AG04450 (cell line): ENCODE results near the gene TSHZ1. TPM values are rescaled to one million over a fixed set of nuclear protein-coding genes. Genes with fewer than 3 reads are reported as not detected.

Experiments used
- CTCF ChIA-PET: fragments of 300-600, 350-600 bp; formaldehyde crosslinking; extraction: SDS; loops from one replicate; lab custom pipeline; 2022; ENCODE audit warnings: antibody characterized with exemption, inconsistent platforms; lab: Charles Lee
- POLR2A ChIA-PET: fragments of 350-600 bp; formaldehyde crosslinking; extraction: SDS; loops from one replicate; lab custom pipeline; 2021; ENCODE audit warnings: antibody characterized with exemption, inconsistent platforms; lab: Yijun Ruan, JAX
- DNase-seq: peaks from one replicate; pipeline ENCODE4 v3.0.0-alpha.2; 2011; ENCODE audit warnings: low read depth, low spot score
- H3K27ac ChIP-seq: one replicate; pipeline ENCODE4 v1.5.1; 2012; ENCODE audit warnings: low read depth, low read length, control low read depth
- H3K27me3 ChIP-seq: one replicate; pipeline ENCODE4 v1.6.0; 2012; ENCODE audit warnings: low read length; ENCODE audit not compliant: control insufficient read depth, insufficient read depth
- H3K4me3 ChIP-seq: 2 replicates; pipeline ENCODE4 v1.5.1; 2011; ENCODE audit warnings: mild to moderate bottlenecking, low read depth, low read length, control low read depth
- H3K9me3 ChIP-seq: 2 replicates; pipeline ENCODE4 v1.5.1; 2012; ENCODE audit warnings: low read length; ENCODE audit not compliant: control insufficient read depth, insufficient read depth
- CTCF ChIP-seq: IDR thresholded peaks from 2 replicates; pipeline ENCODE4 v1.5.1; 2011; ENCODE audit warnings: low read depth, low read length, control low read depth, inconsistent platforms
- polyA plus RNA-seq: library from polyadenylated mRNA; depleted of rRNA; stranded (reverse); fragments of >200 nt; gene quantifications from 2 replicates; pipeline ENCODE4 v1.2.3, GENCODE V29; 2011

The TSHZ1 gene
- polyA plus RNA-seq, 1 experiment: 3.9 TPM

- DNase-seq: no peak
- no peak overlapping the region for H3K4me3 ChIP-seq
- H3K9me3 ChIP-seq: no peaks in the 10 kb centered on the region; the same call in 1 of the 2 replicates
- no peak for TF ChIP-seq CTCF
- ChIA-PET CTCF (no interaction called here), POLR2A (no interaction called here)
- peaks cover 29% of the 10 kb centered on the region for H3K27me3 ChIP-seq
- H3K27ac ChIP-seq: no peak overlapping the region
Observed at GRCh38 chr18:75163736-75164135, 46.9 kb upstream of the TSHZ1 start.

- ChIA-PET CTCF (no interaction called here), POLR2A (no interaction called here)
- Histone ChIP-seq H3K27ac (no peak overlapping the region), H3K9me3 (no peaks in the 10 kb centered on the region; the same call in 1 of the 2 replicates), H3K27me3 (peaks cover 23% of the 10 kb centered on the region), H3K4me3 (no peak overlapping the region)
- no peak for TF ChIP-seq CTCF
- no peak for DNase-seq
Observed at GRCh38 chr18:75164479-75164878, 46.1 kb upstream of the TSHZ1 start.

- Histone ChIP-seq H3K27me3 (peaks cover 20% of the 10 kb centered on the region), H3K27ac (no peak overlapping the region), H3K4me3 (no peak overlapping the region), H3K9me3 (peaks cover 5% of the 10 kb centered on the region; the same call in 1 of the 2 replicates)
- POLR2A ChIA-PET: no interaction called here
- DNase-seq: no peak
- no peak for TF ChIP-seq CTCF
- CTCF ChIA-PET: no interaction called here
Observed at GRCh38 chr18:75165926-75166325, 44.7 kb upstream of the TSHZ1 start.

- TF ChIP-seq CTCF: no peak
Observed at GRCh38 chr18:75167137-75167536, 43.5 kb upstream of the TSHZ1 start.

GRCh38 chr18:75167759-75168618 lies 42.6 kb upstream of the TSHZ1 start:
- ChIA-PET POLR2A (interaction anchor here (0.8 kb wide), 1 partner anchor 41 kb away, joined by 3 read pairs; no protein-coding TSS in a partner anchor), CTCF (interaction anchor here (0.8 to 2.6 kb wide), 2 partner anchors 37 to 516 kb away, joined by 3 to 12 read pairs; no protein-coding TSS in a partner anchor)
- no peak for TF ChIP-seq CTCF
- H3K9me3 ChIP-seq: peaks cover 5% of the 10 kb centered on the region; the same call in 1 of the 2 replicates
- H3K4me3 ChIP-seq: peak overlapping the region; percentile 48
- no peak overlapping the region for H3K27ac ChIP-seq
- no peak for DNase-seq
- H3K27me3 ChIP-seq: peaks cover 16% of the 10 kb centered on the region

More at GRCh38 chr18:75167137-75167536, 43.5 kb upstream of the TSHZ1 start:
- no peak for DNase-seq
- ChIA-PET POLR2A (no interaction called here), CTCF (interaction anchor here (2.6 kb wide), 1 partner anchor 515 kb away, joined by 12 read pairs; no protein-coding TSS in a partner anchor)
- H3K27me3 ChIP-seq: peaks cover 17% of the 10 kb centered on the region
- no peak overlapping the region for H3K4me3 ChIP-seq
- H3K9me3 ChIP-seq: peaks cover 5% of the 10 kb centered on the region; the same call in 1 of the 2 replicates
- H3K27ac ChIP-seq: no peak overlapping the region
